ENCODE results near the gene PTPN20. TPM values are rescaled to one million over a fixed set of nuclear protein-coding genes. Genes with fewer than 3 reads are reported as not detected.

The PTPN20 gene
- total and polyA plus RNA-seq, 3 donors from 2014 or later, result 20.9 to 39.6 (median 23.1) TPM

DNA sequence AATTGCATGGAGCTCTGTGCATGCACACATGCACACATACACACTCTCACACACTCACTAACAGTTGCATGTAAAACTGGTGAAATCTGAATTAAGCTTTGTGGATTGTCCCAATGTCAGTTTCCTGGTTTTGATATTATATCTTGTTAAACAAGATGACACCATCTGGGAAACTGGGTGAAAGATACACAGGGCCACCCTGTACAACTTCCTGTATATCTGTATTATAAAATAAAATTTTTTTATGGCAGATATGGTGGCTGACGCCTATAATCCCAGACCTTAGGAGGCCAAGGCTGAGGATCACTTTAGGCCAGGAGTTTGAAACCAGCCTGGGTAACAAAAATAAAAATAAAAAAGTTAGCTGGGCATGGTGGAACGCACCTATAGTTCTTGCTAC, 87.4 kb downstream of the PTPN20 start:
- Histone ChIP-seq H3K27ac (no peak overlapping the region), H3K4me3 (no peak overlapping the region), H3K27me3 (no peaks in the 10 kb centered on the region), H3K36me3 (ENCODE audit: low read depth, missing control alignments) (no peaks in the 10 kb centered on the region), H3K9me3 (no peaks in the 10 kb centered on the region), H3K4me1 (no peaks in the 10 kb centered on the region)
- 90 to 91% methylated on average over 2 of the region's 2 CpGs for WGBS, 2 donors
- intact Hi-C loops (cut with DNase I; ENCODE audit: low total_unique reads), result no loop called here
- no peak for DNase-seq
- TF ChIP-seq POLR2A (IDR thresholded peaks at IDR 0.05), result no peak
- TF ChIP-seq, protein P1, sequence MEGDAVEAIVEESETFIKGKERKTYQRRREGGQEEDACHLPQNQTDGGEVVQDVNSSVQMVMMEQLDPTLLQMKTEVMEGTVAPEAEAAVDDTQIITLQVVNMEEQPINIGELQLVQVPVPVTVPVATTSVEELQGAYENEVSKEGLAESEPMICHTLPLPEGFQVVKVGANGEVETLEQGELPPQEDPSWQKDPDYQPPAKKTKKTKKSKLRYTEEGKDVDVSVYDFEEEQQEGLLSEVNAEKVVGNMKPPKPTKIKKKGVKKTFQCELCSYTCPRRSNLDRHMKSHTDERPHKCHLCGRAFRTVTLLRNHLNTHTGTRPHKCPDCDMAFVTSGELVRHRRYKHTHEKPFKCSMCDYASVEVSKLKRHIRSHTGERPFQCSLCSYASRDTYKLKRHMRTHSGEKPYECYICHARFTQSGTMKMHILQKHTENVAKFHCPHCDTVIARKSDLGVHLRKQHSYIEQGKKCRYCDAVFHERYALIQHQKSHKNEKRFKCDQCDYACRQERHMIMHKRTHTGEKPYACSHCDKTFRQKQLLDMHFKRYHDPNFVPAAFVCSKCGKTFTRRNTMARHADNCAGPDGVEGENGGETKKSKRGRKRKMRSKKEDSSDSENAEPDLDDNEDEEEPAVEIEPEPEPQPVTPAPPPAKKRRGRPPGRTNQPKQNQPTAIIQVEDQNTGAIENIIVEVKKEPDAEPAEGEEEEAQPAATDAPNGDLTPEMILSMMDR (IDR thresholded peaks at IDR 0.05), result no peak

DNA sequence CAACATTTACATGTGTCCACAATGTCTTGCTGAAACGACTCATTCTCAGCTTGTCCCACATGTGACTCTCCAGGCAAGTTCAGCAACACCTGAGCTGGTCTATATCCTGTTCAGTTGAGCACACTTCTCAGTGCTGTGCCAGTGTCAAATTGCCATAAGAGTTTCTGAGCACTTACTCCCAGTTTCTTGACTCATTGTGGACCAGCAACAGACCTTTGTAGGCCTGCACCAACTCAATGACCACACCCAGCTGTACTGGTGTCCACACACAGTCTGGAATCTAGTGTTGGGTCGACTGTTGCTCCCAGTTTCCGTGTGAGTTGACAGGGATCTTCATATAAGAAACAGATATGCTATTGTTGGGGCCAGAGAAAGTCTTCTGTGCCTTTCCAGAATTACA, 88.0 kb downstream of the PTPN20 start:
- TF ChIP-seq POLR2A (IDR thresholded peaks at IDR 0.05), result no peak
- TF ChIP-seq, protein P1 (IDR thresholded peaks at IDR 0.05), result no peak
- H3K27ac ChIP-seq, result no peak overlapping the region
- H3K36me3 ChIP-seq (ENCODE audit: low read depth, missing control alignments), result no peaks in the 10 kb centered on the region
- no peaks in the 10 kb centered on the region for H3K4me1 ChIP-seq
- H3K4me3 ChIP-seq, result no peak overlapping the region
- no peak for DNase-seq
- intact Hi-C loops (cut with DNase I; ENCODE audit: low total_unique reads), result no loop called here
- 75 to 78% methylated on average over 3 of the region's 3 CpGs for WGBS, 2 donors
- no peaks in the 10 kb centered on the region for H3K9me3 ChIP-seq
- H3K27me3 ChIP-seq, result no peaks in the 10 kb centered on the region

DNA sequence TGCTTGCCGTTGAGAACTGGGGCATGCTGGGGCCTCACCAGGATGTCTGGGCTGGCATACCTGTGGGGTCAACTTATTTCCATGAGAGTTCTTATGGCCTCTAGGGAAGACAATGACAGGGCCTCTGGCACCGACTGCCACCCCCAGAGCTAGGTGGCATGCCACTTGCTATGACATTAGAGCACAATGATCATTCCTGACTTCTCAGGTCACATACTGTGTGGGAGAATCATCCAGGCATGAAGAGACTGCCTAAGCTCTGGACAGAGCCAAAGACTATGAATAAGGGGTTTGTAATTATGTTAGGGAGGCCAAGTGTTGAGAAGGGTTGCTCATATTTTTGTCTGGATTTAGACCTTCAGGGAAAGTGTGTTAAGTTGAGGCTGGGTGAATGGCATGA, 97.5 kb downstream of the PTPN20 start:
- 76 to 84% methylated on average over 2 of the region's 2 CpGs for WGBS, 2 donors
- intact Hi-C loops (cut with DNase I; ENCODE audit: low total_unique reads), result no loop called here
- H3K9me3 ChIP-seq, result no peaks in the 10 kb centered on the region
- no peaks in the 10 kb centered on the region for H3K27me3 ChIP-seq
- no peak for DNase-seq
- H3K27ac ChIP-seq, result no peak overlapping the region
- H3K4me1 ChIP-seq, result no peaks in the 10 kb centered on the region
- H3K4me3 ChIP-seq, result no peak overlapping the region
- no peaks in the 10 kb centered on the region for H3K36me3 ChIP-seq (ENCODE audit: low read depth, missing control alignments)
- TF ChIP-seq POLR2A (IDR thresholded peaks at IDR 0.05), result no peak
- TF ChIP-seq, protein P1 (IDR thresholded peaks at IDR 0.05), result no peak

DNA sequence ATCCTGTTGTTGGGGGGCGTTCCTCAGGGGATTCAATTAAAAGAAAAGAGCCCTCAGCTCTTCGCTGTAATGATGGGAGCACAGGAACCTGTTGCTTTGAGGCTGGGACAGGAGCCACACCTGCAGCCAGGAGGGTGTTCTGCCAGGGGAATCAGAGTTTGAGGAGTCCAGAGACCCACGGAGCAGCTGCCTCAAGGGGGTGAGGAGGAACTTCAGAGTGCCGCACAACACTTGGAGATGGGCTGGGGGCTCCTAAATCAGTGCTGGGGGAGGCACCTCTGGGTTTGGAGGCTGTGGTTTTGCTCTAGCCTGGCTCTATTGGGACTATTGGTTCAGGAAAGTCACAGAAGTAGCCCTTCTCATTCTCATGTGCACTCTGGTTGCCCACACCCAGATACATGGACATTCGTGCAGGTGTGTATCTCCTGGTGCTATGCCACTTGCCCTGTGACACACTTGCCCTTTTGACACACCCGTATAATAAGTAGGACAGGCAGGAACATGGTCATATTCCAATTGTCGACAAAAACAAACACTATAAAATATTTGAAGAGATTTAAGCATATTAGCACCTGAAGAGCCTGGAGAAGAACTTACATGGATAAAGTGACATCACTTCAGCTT, 98.1 kb downstream of the PTPN20 start:
- no peak overlapping the region for H3K4me3 ChIP-seq
- no peak for DNase-seq
- WGBS, 2 donors, result 74 to 77% methylated on average over 7 of the region's 7 CpGs
- H3K27ac ChIP-seq, result no peak overlapping the region
- H3K36me3 ChIP-seq (ENCODE audit: low read depth, missing control alignments), result no peaks in the 10 kb centered on the region
- no peaks in the 10 kb centered on the region for H3K27me3 ChIP-seq
- TF ChIP-seq POLR2A (IDR thresholded peaks at IDR 0.05), result no peak
- TF ChIP-seq, protein P1 (IDR thresholded peaks at IDR 0.05), result no peak
- no peaks in the 10 kb centered on the region for H3K9me3 ChIP-seq
- H3K4me1 ChIP-seq, result no peaks in the 10 kb centered on the region
- intact Hi-C loops (cut with DNase I; ENCODE audit: low total_unique reads), result no loop called here

GRCh38 chr10:47010036-47010435, 98.8 kb downstream of the PTPN20 start:
- Histone ChIP-seq H3K27me3 (no peaks in the 10 kb centered on the region), H3K9me3 (no peaks in the 10 kb centered on the region), H3K36me3 (ENCODE audit: low read depth, missing control alignments) (no peaks in the 10 kb centered on the region), H3K4me1 (no peaks in the 10 kb centered on the region), H3K4me3 (no peak overlapping the region), H3K27ac (no peak overlapping the region)
- no peak for TF ChIP-seq POLR2A (IDR thresholded peaks at IDR 0.05)
- TF ChIP-seq, protein P1 (IDR thresholded peaks at IDR 0.05), result no peak
- no peak for DNase-seq
- WGBS, 2 donors, result 94% methylated on average over 3 of the region's 3 CpGs
- intact Hi-C loops (cut with DNase I; ENCODE audit: low total_unique reads), result no loop called here
